HL-60 (cell line): ENCODE measurements around the gene NUCKS1.

Experiments
- GABPA ChIP-seq: IDR thresholded peaks from 2 replicates; pipeline ENCODE4 v1.6.1; 2012; ENCODE audit warnings: low read depth
- TF ChIP-seq, protein P1 (sequence below): IDR thresholded peaks from one replicate; pipeline ENCODE4 v1.5.1; 2011; ENCODE audit warnings: low read length, control low read depth, inconsistent platforms; ENCODE audit not compliant: insufficient read depth

DNA sequence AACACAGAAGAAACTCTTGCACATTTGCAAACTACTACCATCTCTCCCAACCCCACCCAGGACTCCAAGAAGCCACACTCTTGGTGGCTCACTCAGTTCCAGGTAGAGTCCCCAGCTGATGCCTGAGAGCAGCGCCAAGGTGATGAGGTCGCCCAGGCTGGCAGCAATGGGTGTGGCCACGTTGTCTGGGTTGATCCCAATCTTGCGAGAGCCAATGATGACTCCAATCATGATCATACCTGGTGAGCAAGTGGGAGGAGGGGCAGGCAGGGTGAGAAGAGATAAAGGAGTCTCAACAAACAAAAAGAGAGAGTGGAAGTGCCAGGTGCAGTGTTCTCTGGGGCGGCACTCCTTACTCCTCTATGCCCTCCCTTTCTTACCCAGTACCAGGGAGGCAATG, 48.6 kb upstream of the NUCKS1 start:
- no peak for TF ChIP-seq GABPA
- TF ChIP-seq, protein P1, sequence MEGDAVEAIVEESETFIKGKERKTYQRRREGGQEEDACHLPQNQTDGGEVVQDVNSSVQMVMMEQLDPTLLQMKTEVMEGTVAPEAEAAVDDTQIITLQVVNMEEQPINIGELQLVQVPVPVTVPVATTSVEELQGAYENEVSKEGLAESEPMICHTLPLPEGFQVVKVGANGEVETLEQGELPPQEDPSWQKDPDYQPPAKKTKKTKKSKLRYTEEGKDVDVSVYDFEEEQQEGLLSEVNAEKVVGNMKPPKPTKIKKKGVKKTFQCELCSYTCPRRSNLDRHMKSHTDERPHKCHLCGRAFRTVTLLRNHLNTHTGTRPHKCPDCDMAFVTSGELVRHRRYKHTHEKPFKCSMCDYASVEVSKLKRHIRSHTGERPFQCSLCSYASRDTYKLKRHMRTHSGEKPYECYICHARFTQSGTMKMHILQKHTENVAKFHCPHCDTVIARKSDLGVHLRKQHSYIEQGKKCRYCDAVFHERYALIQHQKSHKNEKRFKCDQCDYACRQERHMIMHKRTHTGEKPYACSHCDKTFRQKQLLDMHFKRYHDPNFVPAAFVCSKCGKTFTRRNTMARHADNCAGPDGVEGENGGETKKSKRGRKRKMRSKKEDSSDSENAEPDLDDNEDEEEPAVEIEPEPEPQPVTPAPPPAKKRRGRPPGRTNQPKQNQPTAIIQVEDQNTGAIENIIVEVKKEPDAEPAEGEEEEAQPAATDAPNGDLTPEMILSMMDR, result no peak
